Measurements from ENCODE around the gene HPCAL4. TPM values are rescaled to one million over a fixed set of nuclear protein-coding genes. Genes with fewer than 3 reads are reported as not detected.

The HPCAL4 gene
- total RNA-seq, 1 donor from 2014 or later = 0.60 TPM

DNA sequence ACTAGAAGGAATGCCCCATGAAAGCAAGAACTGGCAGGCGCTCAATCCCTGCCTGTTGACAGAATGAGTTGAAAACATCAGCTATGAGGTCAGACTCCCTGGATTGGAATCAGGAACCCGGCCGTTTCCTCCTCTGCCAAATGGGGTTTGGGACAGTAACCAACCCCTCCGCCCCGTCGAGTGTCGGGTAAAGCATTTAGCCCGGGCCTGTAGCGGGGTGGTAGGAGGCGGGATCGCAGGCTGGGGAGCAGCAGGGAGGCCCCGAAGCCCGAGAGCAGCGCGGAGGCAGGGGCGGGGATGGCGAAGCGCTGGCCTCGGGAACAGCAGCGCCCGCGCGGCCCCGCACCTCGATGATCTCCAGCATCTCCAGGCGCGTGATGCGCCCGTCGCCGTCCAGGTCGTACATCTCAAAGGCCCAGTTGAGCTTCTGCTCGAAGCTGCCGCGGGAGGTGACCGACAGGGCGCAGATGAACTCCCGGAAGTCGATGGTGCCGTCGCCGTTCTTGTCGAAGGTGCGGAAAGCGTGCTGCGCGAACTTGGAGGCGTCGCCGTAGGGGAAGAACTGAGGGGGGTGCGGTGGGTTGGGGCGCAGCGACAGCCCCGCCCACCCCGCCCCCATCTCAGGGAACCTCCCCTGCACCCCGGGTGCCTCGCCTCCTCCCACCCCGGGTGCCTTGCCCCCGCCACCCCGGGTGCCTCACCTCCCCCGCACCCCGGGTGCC lies 7.5 kb downstream of the HPCAL4 start:
- Mint-ChIP-seq H3K4me1 (peaks cover 7% of the 10 kb centered on the region), H3K36me3 (peaks cover 2% of the 10 kb centered on the region), H3K27ac (no peak overlapping the region), H3K4me3 (no peak overlapping the region), H3K9me3 (no peaks in the 10 kb centered on the region), H3K27me3 (ENCODE audit: low read depth) (peaks cover 94% of the 10 kb centered on the region)
- DNase-seq (ENCODE audit: low spot score in 2 of 2, unreplicated experiment in 2 of 2) = no peak
- TF ChIP-seq, protein P1, sequence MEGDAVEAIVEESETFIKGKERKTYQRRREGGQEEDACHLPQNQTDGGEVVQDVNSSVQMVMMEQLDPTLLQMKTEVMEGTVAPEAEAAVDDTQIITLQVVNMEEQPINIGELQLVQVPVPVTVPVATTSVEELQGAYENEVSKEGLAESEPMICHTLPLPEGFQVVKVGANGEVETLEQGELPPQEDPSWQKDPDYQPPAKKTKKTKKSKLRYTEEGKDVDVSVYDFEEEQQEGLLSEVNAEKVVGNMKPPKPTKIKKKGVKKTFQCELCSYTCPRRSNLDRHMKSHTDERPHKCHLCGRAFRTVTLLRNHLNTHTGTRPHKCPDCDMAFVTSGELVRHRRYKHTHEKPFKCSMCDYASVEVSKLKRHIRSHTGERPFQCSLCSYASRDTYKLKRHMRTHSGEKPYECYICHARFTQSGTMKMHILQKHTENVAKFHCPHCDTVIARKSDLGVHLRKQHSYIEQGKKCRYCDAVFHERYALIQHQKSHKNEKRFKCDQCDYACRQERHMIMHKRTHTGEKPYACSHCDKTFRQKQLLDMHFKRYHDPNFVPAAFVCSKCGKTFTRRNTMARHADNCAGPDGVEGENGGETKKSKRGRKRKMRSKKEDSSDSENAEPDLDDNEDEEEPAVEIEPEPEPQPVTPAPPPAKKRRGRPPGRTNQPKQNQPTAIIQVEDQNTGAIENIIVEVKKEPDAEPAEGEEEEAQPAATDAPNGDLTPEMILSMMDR (IDR thresholded peaks at IDR 0.05; ENCODE audit: unreplicated experiment) = no peak

DNA sequence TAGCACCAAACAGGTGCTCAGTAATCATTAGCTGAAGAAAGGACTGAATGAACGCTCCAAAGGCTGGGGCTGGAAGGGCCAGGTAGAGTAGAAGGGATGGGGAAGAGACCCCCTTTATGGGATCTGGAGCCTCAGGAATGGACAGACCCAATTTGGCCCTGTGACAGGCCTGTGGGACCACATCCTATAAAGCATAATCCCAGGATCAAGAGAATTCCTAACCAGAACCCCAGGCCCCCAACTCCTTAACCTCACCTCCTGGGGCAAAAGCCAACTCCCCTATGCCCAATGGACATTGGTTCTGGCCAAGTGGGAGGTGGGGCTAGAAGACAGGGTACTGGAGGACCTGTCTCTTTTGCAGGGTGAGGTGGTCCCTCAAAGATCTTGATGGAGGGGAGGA lies 9.2 kb downstream of the HPCAL4 start:
- no peaks in the 10 kb centered on the region for H3K9me3 Mint-ChIP-seq
- DNase-seq (ENCODE audit: low spot score in 2 of 2, unreplicated experiment in 2 of 2) = no peak
- H3K36me3 Mint-ChIP-seq = peaks cover 2% of the 10 kb centered on the region
- TF ChIP-seq, protein P1 (IDR thresholded peaks at IDR 0.05; ENCODE audit: unreplicated experiment) = no peak
- peaks cover 88% of the 10 kb centered on the region for H3K27me3 Mint-ChIP-seq (ENCODE audit: low read depth)
- peaks cover 10% of the 10 kb centered on the region for H3K4me1 Mint-ChIP-seq
- no peak overlapping the region for H3K4me3 Mint-ChIP-seq
- no peak overlapping the region for H3K27ac Mint-ChIP-seq

DNA sequence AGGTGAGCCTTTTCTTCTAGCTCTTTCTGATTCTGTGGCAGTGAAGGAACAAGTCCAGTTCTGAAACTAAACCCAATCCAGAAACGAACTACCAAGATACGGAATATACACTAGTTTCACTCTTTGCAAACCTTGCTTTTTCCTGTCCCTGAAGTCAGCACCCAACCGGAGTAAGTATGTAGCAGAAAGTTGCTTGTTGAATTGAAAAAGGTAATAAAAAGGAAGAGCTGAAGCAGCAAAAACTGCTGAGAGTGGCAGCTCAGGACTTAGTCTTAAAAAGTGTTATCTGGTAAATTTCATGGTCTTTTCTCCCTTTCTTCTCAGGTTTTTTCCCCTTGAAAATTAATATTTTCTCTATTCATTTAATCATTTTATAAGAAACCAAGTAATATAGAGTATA lies 9.9 kb downstream of the HPCAL4 start:
- Mint-ChIP-seq H3K36me3 (peaks cover 2% of the 10 kb centered on the region), H3K27me3 (ENCODE audit: low read depth) (peaks cover 88% of the 10 kb centered on the region), H3K4me3 (no peak overlapping the region), H3K9me3 (no peaks in the 10 kb centered on the region), H3K4me1 (peaks cover 10% of the 10 kb centered on the region), H3K27ac (no peak overlapping the region)
- TF ChIP-seq, protein P1 (IDR thresholded peaks at IDR 0.05; ENCODE audit: unreplicated experiment) = no peak
- DNase-seq (ENCODE audit: low spot score in 2 of 2, unreplicated experiment in 2 of 2) = no peak

DNA sequence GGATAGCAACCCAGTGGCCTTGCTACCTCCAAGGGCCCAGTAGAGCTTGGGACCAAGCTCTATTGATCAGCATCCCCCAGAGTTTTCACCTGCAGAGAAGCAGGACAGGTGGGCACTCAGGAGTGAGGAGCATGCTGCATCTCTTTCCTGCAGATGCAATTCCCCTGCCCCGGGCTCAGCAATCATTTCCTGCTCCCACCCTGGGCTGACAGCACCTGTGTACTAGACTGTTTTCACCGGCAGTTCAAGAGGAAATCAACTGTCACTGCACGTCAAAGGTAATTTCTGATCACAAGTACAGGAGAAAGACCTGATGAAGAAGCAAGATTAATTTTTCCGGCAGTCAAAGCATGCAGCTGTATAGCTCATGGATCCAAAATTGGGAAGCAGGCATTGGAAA lies 10.5 kb downstream of the HPCAL4 start:
- DNase-seq (ENCODE audit: low spot score in 2 of 2, unreplicated experiment in 2 of 2) = no peak
- H3K36me3 Mint-ChIP-seq = peaks cover 2% of the 10 kb centered on the region
- TF ChIP-seq, protein P1 (IDR thresholded peaks at IDR 0.05; ENCODE audit: unreplicated experiment) = no peak
- peaks cover 84% of the 10 kb centered on the region for H3K27me3 Mint-ChIP-seq (ENCODE audit: low read depth)
- H3K4me1 Mint-ChIP-seq = peaks cover 10% of the 10 kb centered on the region
- H3K27ac Mint-ChIP-seq = no peak overlapping the region
- H3K4me3 Mint-ChIP-seq = no peak overlapping the region
- no peaks in the 10 kb centered on the region for H3K9me3 Mint-ChIP-seq

DNA sequence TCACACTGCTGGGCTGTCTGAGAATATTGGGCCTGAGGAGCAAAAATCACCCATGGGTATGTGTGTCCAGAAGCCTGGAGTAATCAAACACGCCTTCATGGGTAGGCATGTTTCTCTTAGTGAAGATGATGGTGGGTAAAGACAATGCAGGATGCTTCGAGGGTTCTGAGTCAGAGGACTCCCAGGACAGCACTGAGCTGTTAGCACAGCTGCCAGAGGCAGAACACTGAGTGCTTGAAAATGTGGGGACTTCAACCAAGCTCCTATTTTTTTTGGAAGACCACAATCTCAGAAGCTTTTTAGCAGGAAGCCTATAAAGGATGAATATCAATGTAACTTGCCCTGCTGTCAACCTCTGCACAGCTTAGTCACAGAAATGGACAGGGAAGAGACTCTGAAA lies 11.4 kb downstream of the HPCAL4 start:
- H3K27me3 Mint-ChIP-seq (ENCODE audit: low read depth) = peaks cover 82% of the 10 kb centered on the region
- H3K27ac Mint-ChIP-seq = no peak overlapping the region
- peaks cover 10% of the 10 kb centered on the region for H3K4me1 Mint-ChIP-seq
- no peak overlapping the region for H3K4me3 Mint-ChIP-seq
- DNase-seq (ENCODE audit: low spot score in 2 of 2, unreplicated experiment in 2 of 2) = no peak
- TF ChIP-seq, protein P1 (IDR thresholded peaks at IDR 0.05; ENCODE audit: unreplicated experiment) = no peak
- H3K36me3 Mint-ChIP-seq = peaks cover 2% of the 10 kb centered on the region
- no peaks in the 10 kb centered on the region for H3K9me3 Mint-ChIP-seq

Data from mesothelial cell of epicardium (in vitro differentiated cells).